ENCODE measurements around the gene PRAMEF2. TPM values are rescaled to one million over a fixed set of nuclear protein-coding genes. Genes with fewer than 3 reads are reported as not detected.
"Not testable (repeated sequence)": the region's sequence is repeated elsewhere in the genome, so short reads cannot be mapped to it uniquely, and the experiment has no call there.

Gene PRAMEF2
- polyA plus RNA-seq, result not detected

DNA sequence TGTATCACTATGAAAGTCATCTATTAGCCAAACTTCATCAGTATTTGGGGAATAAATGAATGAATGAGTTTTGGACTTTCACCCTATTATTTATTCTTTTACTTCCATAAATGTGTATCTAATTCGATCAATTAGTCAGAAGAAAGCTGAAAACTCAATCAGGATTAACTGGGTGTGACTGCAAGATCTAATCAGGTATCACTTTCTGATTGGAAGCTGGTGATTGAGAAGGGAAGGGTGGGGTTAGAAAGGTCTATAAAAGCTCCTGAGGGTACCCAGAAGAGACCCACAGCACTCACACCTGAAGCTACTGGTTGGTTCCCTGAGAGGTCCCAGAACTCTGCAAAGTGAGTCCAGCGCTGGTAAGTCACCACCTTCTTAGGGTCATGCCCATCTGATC lies at the start of gene PRAMEF2:
TSS of gene PRAMEF2 (plus strand) at position 301 of the 400 bp plus-strand sequence. CDS start 1,924 bp downstream, outside the sequence.
- H3K9me3 Mint-ChIP-seq, H3K4me1 Mint-ChIP-seq, H3K4me3 Mint-ChIP-seq, H3K36me3 Mint-ChIP-seq, DNase-seq, H3K27ac Mint-ChIP-seq: not testable (repeated sequence)
- peaks cover 0 to 11% (median under 1%) of the 10 kb centered on the region in 3 donors for H3K27me3 Mint-ChIP-seq (ENCODE audit: low read depth in 3 of 3)

- H3K36me3 Mint-ChIP-seq, result no peaks in the 10 kb centered on the region
- H3K4me3 Mint-ChIP-seq, result no peak overlapping the region
- no peak overlapping the region for H3K27ac Mint-ChIP-seq
- peaks cover 0 to 9% (median 4%) of the 10 kb centered on the region in 6 donors for H3K9me3 Mint-ChIP-seq
- H3K27me3 Mint-ChIP-seq (ENCODE audit: low read depth in 3 of 3), result peaks cover 0 to 13% (median 10%) of the 10 kb centered on the region in 3 donors
- no peaks in the 10 kb centered on the region for H3K4me1 Mint-ChIP-seq
- no peak for DNase-seq
Observed at GRCh38 chr1:12809933-12810332, 47.0 kb upstream of the PRAMEF2 start.

DNA sequence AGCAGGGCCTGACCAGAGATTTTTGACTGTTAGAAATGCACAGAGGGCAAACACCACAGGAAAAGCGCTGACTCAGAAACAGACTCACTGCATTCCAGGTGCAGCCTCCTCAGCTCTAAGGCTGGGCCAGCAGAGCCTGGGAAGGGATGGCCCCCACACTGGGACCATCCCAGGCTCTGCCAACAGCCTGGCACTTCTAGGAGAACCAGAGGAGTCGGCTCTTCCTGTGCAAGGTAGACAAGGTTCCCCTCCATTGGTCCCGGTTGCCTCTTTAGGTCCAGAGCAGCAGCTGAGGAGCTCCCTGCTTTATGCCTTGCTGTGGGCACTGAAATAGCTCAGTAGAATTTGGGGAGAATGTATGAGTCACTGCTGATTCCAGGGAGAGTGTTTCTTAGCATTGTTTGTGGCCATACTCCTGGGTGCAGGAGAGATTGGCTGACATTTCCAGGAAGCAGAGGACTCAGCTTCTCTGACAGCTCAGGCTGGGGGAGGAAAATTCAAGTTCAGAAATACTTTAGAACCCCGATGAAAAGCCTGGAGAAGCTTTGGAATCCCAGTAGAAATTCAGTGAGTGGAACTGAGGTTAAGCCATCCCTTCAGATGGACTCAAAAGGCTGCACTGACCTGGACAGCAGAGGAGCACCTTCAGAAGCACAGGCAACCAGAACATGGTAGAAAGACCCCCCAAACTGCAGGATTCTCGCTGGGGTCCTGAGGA lies 46.0 kb upstream of the PRAMEF2 start:
- Mint-ChIP-seq H3K9me3 (peaks cover 0 to 3% (median under 1%) of the 10 kb centered on the region in 6 donors), H3K4me3 (no peak overlapping the region), H3K4me1 (no peaks in the 10 kb centered on the region), H3K27me3 (ENCODE audit: low read depth in 3 of 3) (peaks cover 1 to 16% (median 12%) of the 10 kb centered on the region in 3 donors), H3K27ac (no peak overlapping the region), H3K36me3 (no peaks in the 10 kb centered on the region)
- DNase-seq, result no peak

- Mint-ChIP-seq H3K4me1 (no peaks in the 10 kb centered on the region), H3K36me3 (no peaks in the 10 kb centered on the region), H3K4me3 (no peak overlapping the region), H3K9me3 (peaks cover 0 to 3% (median 0%) of the 10 kb centered on the region in 6 donors), H3K27me3 (ENCODE audit: low read depth in 3 of 3) (peaks cover 1 to 18% (median 12%) of the 10 kb centered on the region in 3 donors), H3K27ac (no peak overlapping the region)
- DNase-seq, result no peak
Observed at GRCh38 chr1:12811409-12811784, 45.5 kb upstream of the PRAMEF2 start.

DNA sequence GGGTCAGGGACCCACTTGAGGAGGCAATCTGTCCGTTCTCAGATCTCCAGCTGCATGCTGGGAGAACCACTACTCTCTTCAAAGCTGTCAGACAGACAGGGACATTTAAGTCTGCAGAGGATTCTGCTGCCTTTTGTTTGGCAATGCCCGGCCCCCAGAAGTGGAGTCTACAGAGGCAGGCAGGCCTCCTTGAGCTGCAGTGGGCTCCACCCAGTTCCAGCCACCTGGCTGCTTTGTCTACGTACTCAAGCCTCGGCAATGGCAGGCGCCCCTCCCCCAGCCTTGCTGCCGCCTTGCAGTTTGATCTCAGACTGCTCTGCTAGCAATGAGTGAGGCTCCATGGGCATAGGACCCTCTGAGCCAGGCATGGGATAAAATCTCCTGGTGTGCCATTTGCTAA lies 37.8 kb upstream of the PRAMEF2 start:
- not testable (repeated sequence) for DNase-seq; H3K4me1 Mint-ChIP-seq; H3K4me3 Mint-ChIP-seq; H3K36me3 Mint-ChIP-seq; H3K27me3 Mint-ChIP-seq (ENCODE audit: low read depth in 3 of 3); H3K27ac Mint-ChIP-seq; H3K9me3 Mint-ChIP-seq

GRCh38 chr1:12831310-12831709 lies 25.6 kb upstream of the PRAMEF2 start, which contains the start of gene PRAMEF11:
Gene PRAMEF11, minus strand, starts transcription at chr1:12831410. Its CDS starts 2,621 bp downstream, at chr1:12828789.
- not testable (repeated sequence) for H3K9me3 Mint-ChIP-seq; H3K4me1 Mint-ChIP-seq; DNase-seq; H3K27ac Mint-ChIP-seq; H3K4me3 Mint-ChIP-seq; H3K27me3 Mint-ChIP-seq (ENCODE audit: low read depth in 3 of 3); H3K36me3 Mint-ChIP-seq

DNA sequence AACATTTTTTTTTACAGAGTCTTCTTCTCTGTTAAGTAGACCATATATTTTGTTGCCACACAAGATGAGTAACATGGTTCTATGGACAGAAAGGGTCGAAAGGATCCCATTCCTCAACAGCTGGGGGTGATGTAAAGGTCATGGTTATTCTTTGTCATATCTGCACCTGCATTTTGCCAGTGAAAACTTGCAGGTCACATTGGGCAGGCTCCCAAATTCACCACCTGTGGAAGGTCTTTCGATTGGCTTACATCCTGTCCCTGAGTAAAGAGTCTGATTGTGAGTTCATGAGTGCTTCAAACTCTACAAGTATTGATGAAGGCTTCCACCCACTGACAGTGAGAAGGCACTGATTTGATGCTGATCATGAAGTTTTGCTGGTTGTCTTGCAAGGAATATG lies 23.6 kb upstream of the PRAMEF2 start:
- H3K27me3 Mint-ChIP-seq (ENCODE audit: low read depth in 3 of 3); H3K4me1 Mint-ChIP-seq; H3K36me3 Mint-ChIP-seq; H3K27ac Mint-ChIP-seq; H3K4me3 Mint-ChIP-seq; H3K9me3 Mint-ChIP-seq; DNase-seq: not testable (repeated sequence)

DNA sequence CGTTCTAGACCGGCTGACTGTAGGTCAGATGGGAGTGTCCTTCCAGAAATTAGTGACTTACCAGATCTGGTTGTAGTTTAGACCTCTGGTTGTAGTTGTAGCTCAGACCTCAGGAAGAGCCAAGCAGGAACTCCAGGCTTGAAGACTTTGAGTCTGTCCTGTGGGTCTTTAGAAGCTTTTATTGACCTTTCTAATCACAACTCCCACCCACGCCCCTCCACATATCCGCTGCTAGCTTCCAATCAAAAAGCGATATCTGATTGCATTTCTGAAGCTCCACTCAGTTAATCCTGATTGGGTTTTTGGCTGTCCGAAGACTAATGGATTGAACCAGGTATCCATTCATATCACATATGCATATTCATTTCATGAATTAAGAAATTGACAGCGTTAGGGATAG lies 8.3 kb upstream of the PRAMEF2 start, which contains the start of gene HNRNPCL1:
TSS of gene HNRNPCL1 (minus strand) at position 101 of the 400 bp plus-strand sequence. CDS start 431 bp downstream, outside the sequence.
- H3K4me1 Mint-ChIP-seq, result not testable (repeated sequence)

GRCh38 chr1:12851779-12852178 lies 5.1 kb upstream of the PRAMEF2 start:
- Mint-ChIP-seq H3K27me3 (ENCODE audit: low read depth in 3 of 3) (peaks cover 0 to 12% (median 3%) of the 10 kb centered on the region in 3 donors), H3K4me3 (no peak overlapping the region), H3K9me3 (no peaks in the 10 kb centered on the region), H3K4me1 (no peaks in the 10 kb centered on the region), H3K36me3 (no peaks in the 10 kb centered on the region), H3K27ac (no peak overlapping the region)
- no peak for DNase-seq

More for the DNA sequence above, 8.3 kb upstream of the PRAMEF2 start, which contains the start of gene HNRNPCL1:
- not testable (repeated sequence) for H3K27me3 Mint-ChIP-seq (ENCODE audit: low read depth in 3 of 3); H3K4me3 Mint-ChIP-seq; H3K9me3 Mint-ChIP-seq; DNase-seq; H3K27ac Mint-ChIP-seq; H3K36me3 Mint-ChIP-seq

DNA sequence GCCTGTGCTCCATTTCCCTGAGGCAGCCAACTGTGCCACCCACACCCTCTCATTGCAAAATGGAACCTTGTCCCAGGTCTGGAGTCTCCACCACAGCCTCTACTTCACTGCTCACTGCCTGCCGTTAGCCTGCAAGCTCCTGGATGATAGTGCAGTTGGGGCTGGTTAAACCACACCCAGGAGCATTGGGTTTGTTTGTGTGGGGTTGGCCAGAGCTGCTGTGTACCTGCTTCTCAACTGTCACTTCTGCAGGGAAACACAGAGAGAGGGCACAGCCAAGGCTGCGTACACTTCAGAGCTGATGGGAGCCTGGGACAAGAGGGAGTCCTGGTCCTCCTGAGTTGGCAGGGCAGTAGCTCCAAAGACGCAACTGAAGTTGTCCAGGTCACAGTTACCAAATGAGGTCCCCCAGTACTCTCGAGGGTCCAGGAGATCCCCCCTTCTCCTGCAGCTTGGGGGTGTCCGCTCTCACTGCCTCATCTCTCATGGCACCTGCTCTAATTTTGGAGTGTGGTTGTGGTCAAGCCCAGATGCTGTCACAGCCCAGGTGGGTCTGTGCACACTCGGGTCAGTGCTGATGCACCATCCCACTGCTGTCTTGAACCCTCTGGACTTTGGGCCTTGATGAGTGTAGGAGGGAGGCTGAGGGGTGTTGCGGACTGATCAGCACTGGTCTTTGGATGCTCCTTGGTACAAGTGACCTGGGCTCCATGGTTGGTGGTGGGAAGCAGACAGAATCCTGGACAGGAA lies 6.4 kb downstream of the PRAMEF2 start:
- H3K4me1 Mint-ChIP-seq; H3K4me3 Mint-ChIP-seq; H3K36me3 Mint-ChIP-seq; H3K9me3 Mint-ChIP-seq; H3K27me3 Mint-ChIP-seq (ENCODE audit: low read depth in 3 of 3); H3K27ac Mint-ChIP-seq; DNase-seq: not testable (repeated sequence)

- not testable (repeated sequence) for H3K27me3 Mint-ChIP-seq (ENCODE audit: low read depth in 3 of 3); H3K4me3 Mint-ChIP-seq; H3K27ac Mint-ChIP-seq; H3K4me1 Mint-ChIP-seq; DNase-seq; H3K36me3 Mint-ChIP-seq; H3K9me3 Mint-ChIP-seq
Observed at GRCh38 chr1:12878453-12878852, 21.6 kb downstream of the PRAMEF2 start.

DNA sequence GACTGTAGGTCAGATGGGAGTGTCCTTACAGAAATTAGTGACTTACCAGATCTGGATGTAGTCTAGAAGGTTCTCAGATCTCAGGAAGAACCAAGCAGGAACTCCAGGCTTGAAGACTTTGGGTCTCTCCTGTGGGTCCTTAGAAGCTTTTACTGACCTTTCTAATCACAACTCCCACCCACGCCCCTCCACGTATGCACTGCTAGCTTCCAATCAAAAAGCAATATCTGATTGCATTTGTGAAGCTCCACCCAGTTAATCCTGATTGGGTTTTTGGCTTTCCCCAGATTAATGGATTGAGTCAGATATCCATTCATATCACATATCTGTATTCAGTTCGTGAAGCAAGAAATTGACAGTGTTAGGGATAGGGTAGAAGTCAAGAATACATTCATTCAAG lies 29.2 kb downstream of the PRAMEF2 start, which contains the start of gene PRAMEF4:
TSS of gene PRAMEF4 (minus strand) at position 101 of the 400 bp plus-strand sequence. CDS start 2,807 bp downstream, outside the sequence.
- H3K4me1 Mint-ChIP-seq; DNase-seq; H3K36me3 Mint-ChIP-seq; H3K9me3 Mint-ChIP-seq; H3K27ac Mint-ChIP-seq; H3K27me3 Mint-ChIP-seq (ENCODE audit: low read depth in 3 of 3); H3K4me3 Mint-ChIP-seq: not testable (repeated sequence)

GRCh38 chr1:12898170-12898569 lies 41.3 kb downstream of the PRAMEF2 start, which contains the start of gene PRAMEF10:
Gene PRAMEF10, minus strand, starts transcription at chr1:12898270. Its CDS starts 2,423 bp downstream, at chr1:12895847.
- not testable (repeated sequence) for H3K4me3 Mint-ChIP-seq; DNase-seq; H3K9me3 Mint-ChIP-seq; H3K36me3 Mint-ChIP-seq; H3K27ac Mint-ChIP-seq; H3K27me3 Mint-ChIP-seq (ENCODE audit: low read depth in 3 of 3); H3K4me1 Mint-ChIP-seq

- H3K9me3 Mint-ChIP-seq, H3K36me3 Mint-ChIP-seq, H3K4me1 Mint-ChIP-seq: not testable (repeated sequence)
Observed at GRCh38 chr1:12899186-12899585, 42.3 kb downstream of the PRAMEF2 start.

More at GRCh38 chr1:12899186-12899585, 42.3 kb downstream of the PRAMEF2 start:
- not testable (repeated sequence) for DNase-seq; H3K27me3 Mint-ChIP-seq (ENCODE audit: low read depth in 3 of 3); H3K4me3 Mint-ChIP-seq; H3K27ac Mint-ChIP-seq
